Stimulated activated CD8-positive, alpha-beta memory T cell treated with anti-CD3 and anti-CD28 coated beads, Interleukin-15, amount 100 ng/mL, for 1 hour (primary cell): ENCODE measurements around the gene IKZF2.

Experiments used
- DNase-seq: peaks from one replicate; pipeline ENCODE4 v3.0.0-alpha.2; 2020; ENCODE audit warnings: low read depth

The IKZF2 gene

GRCh38 chr2:213101109-213101508 is 50.3 kb downstream of the IKZF2 start:
- no peak for DNase-seq

GRCh38 chr2:213098612-213099011 is 52.8 kb downstream of the IKZF2 start:
- no peak for DNase-seq

GRCh38 chr2:213091765-213092164 is 59.6 kb downstream of the IKZF2 start:
- DNase-seq: no peak

- DNase-seq: no peak
Measured at GRCh38 chr2:213090772-213091171, 60.6 kb downstream of the IKZF2 start.

- no peak for DNase-seq
Measured at GRCh38 chr2:213089438-213089837, 62.0 kb downstream of the IKZF2 start.

GRCh38 chr2:213087040-213087439 is 64.4 kb downstream of the IKZF2 start:
- no peak for DNase-seq

GRCh38 chr2:213086571-213086970 is 64.8 kb downstream of the IKZF2 start:
- no peak for DNase-seq

- DNase-seq: no peak
Measured at GRCh38 chr2:213086050-213086449, 65.4 kb downstream of the IKZF2 start.

GRCh38 chr2:213085538-213085937 is 65.9 kb downstream of the IKZF2 start:
- no peak for DNase-seq

GRCh38 chr2:213084261-213084660 is 67.2 kb downstream of the IKZF2 start:
- no peak for DNase-seq

GRCh38 chr2:213080969-213081617 is 70.3 kb downstream of the IKZF2 start:
- no peak for DNase-seq

- DNase-seq: no peak
Measured at GRCh38 chr2:213079756-213080155, 71.7 kb downstream of the IKZF2 start.

- no peak for DNase-seq
Measured at GRCh38 chr2:213078686-213079085, 72.7 kb downstream of the IKZF2 start.

GRCh38 chr2:213069531-213069930 is 81.9 kb downstream of the IKZF2 start:
- DNase-seq: no peak

GRCh38 chr2:213068676-213069359 is 82.6 kb downstream of the IKZF2 start:
- DNase-seq: no peak

GRCh38 chr2:213067888-213068287 is 83.5 kb downstream of the IKZF2 start:
- DNase-seq: no peak

- no peak for DNase-seq
Measured at GRCh38 chr2:213066443-213066743, 85.0 kb downstream of the IKZF2 start.

- DNase-seq: peak; percentile 7
Measured at GRCh38 chr2:213065583-213066442, 85.6 kb downstream of the IKZF2 start.

- no peak for DNase-seq
Measured at GRCh38 chr2:213064099-213064498, 87.3 kb downstream of the IKZF2 start.

GRCh38 chr2:213057977-213058376 is 93.4 kb downstream of the IKZF2 start:
- DNase-seq: no peak

- no peak for DNase-seq
Measured at GRCh38 chr2:213046431-213046830, 105.0 kb downstream of the IKZF2 start.

- no peak for DNase-seq
Measured at GRCh38 chr2:213043566-213043965, 107.8 kb downstream of the IKZF2 start.

GRCh38 chr2:213042262-213042661 is 109.2 kb downstream of the IKZF2 start:
- DNase-seq: no peak
